RPMI7951 (cell line): Measurements from ENCODE around the gene PSMC3. TPM values are rescaled to one million over a fixed set of nuclear protein-coding genes. Genes with fewer than 3 reads are reported as not detected.

Experiments used
- DNase-seq: peaks from one replicate; pipeline ENCODE4 v3.0.0-alpha.2; 2012; ENCODE audit warnings: low read depth
- total RNA-seq: library from RNA; depleted of rRNA; stranded (reverse); fragments of >200 nt; shearing (Covaris generic); gene quantifications from 2 replicates; pipeline ENCODE4 v1.2.3, GENCODE V29; 2014

Gene PSMC3
- total RNA-seq, 1 experiment from 2014 or later = 179 TPM

- DNase-seq = peak; percentile 68
These were observed 12.1 kb downstream of the PSMC3 start for GRCh38 chr11:47413908-47414684.

- DNase-seq = no peak
These were observed 12.9 kb downstream of the PSMC3 start for GRCh38 chr11:47413351-47413750.

GRCh38 chr11:47411884-47412746 is 14.1 kb downstream of the PSMC3 start:
- peak; percentile 33 for DNase-seq

- DNase-seq = no peak
These were observed 15.6 kb downstream of the PSMC3 start for GRCh38 chr11:47410370-47411264.

GRCh38 chr11:47409440-47410369 is 16.5 kb downstream of the PSMC3 start:
- peak; percentile 83 for DNase-seq

GRCh38 chr11:47408598-47409439 is 17.4 kb downstream of the PSMC3 start:
- peak; percentile 89 for DNase-seq

- peak; percentile 92 for DNase-seq
These were observed 18.3 kb downstream of the PSMC3 start, which contains the start of gene SLC39A13 for GRCh38 chr11:47407746-47408590. TSS of gene SLC39A13 (plus strand) at chr11:47408590. CDS start at chr11:47410095, 1,505 bp downstream.

GRCh38 chr11:47406896-47407745 is 19.1 kb downstream of the PSMC3 start:
- DNase-seq = no peak

GRCh38 chr11:47403571-47403970 is 22.7 kb downstream of the PSMC3 start:
- DNase-seq = no peak

GRCh38 chr11:47403135-47403534 is 23.1 kb downstream of the PSMC3 start:
- no peak for DNase-seq

- DNase-seq = no peak
These were observed 25.4 kb downstream of the PSMC3 start for GRCh38 chr11:47400768-47401279.

GRCh38 chr11:47399860-47400767 is 26.1 kb downstream of the PSMC3 start:
- DNase-seq = no peak

GRCh38 chr11:47398551-47398950 is 27.7 kb downstream of the PSMC3 start:
- no peak for DNase-seq

GRCh38 chr11:47398011-47398410 is 28.2 kb downstream of the PSMC3 start:
- no peak for DNase-seq

- no peak for DNase-seq
These were observed 30.3 kb downstream of the PSMC3 start for GRCh38 chr11:47396049-47396320.

GRCh38 chr11:47395223-47396048 is 30.8 kb downstream of the PSMC3 start:
- no peak for DNase-seq
